GM18907 (cell line): ENCODE measurements around the gene TEX101.
A peak's percentile ranks its signal among the peaks of the same experiment; 100 is the strongest.

Experiments
- ATAC-seq: cut with Tn5 transposase; IDR thresholded peaks from one replicate; pipeline ENCODE4 v1.9.1; 2021; ENCODE audit warnings: mild to moderate bottlenecking, moderate library complexity; ENCODE audit not compliant: unreplicated experiment

Gene TEX101

GRCh38 chr19:43445426-43445825 lies 30.7 kb downstream of the TEX101 start:
- ATAC-seq, result no peak

DNA sequence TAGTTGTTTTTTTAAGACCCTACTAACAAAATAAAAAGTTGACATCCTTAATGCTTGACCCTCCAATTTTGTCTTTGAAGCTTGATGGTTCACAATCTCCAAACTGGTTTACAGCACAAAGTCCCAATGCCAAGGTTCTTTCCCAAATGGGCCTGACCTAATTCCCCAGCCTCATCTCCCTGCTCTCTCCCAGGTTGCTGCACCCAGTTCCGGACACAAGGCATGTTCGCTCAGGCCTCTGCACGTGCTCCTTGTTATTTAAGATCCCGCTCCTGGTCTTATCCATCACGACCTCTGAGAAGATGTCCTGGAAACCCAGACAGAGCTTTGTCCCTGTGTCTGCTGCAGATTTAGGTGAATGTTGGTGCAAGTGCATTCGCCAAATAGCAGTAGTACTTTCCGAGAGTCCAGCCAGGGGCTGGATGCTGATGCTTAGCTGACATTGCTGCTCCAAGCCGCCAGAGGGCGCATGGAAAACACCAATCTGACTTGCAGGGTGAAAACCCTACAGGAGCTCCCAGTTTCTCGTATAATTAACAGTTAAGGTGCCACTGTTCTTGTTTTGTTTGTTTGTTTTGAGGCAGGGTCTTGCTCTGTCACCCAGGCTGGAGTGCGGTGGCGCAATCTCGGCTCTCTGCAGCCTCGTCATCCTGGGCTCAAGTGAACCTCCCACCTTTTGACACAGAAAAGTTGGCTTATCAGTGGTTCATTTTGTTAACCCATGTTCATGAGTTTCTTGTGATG lies 32.2 kb downstream of the TEX101 start:
- ATAC-seq, result peak; percentile 65

- no peak for ATAC-seq
Measured at GRCh38 chr19:43447655-43448054, 33.0 kb downstream of the TEX101 start.

DNA sequence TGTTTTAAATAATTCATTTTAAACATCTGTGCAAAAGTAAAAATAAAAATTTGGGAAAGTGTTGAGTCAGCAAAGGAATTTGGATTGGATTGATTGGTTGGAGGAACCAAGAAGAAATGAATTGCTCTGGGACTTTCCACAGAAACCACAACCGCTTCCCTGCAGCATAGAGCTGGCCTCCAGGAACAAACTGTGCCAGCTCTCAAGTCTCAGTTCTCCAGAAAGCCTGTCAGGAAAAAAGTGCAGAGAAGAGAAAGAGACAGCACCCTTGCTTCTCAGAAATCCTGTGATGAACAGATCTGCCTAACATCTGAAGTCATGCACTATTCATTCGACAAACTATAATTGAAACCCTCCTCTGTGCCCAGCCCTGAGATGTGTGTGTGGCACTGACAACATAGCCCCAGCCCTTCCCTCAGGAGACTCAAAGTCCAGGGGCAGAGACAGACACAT lies 35.9 kb downstream of the TEX101 start:
- no peak for ATAC-seq

- no peak for ATAC-seq
Measured at GRCh38 chr19:43452582-43452981, 37.9 kb downstream of the TEX101 start.

DNA sequence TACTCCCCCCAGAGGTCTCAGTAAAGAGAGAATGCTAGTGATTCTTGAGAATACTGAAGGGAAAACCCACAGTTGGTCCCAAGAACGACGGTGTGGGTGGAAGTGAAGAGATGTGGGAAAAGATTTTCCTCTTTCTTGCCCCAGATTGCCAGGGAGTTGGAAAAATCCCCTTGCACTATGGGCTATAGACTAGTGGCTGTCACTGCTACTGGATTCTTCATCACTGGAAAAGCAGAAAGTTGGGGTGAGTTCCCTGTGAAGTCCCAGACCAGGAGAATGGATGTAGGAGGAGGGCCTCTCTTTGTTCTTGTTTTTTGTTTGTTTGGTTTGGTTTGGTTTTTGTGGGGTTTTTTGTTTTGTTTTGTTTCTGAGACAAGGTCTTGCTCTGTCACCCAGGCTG lies 39.3 kb downstream of the TEX101 start:
- no peak for ATAC-seq

GRCh38 chr19:43455321-43456113 lies 40.8 kb downstream of the TEX101 start:
- ATAC-seq, result no peak

DNA sequence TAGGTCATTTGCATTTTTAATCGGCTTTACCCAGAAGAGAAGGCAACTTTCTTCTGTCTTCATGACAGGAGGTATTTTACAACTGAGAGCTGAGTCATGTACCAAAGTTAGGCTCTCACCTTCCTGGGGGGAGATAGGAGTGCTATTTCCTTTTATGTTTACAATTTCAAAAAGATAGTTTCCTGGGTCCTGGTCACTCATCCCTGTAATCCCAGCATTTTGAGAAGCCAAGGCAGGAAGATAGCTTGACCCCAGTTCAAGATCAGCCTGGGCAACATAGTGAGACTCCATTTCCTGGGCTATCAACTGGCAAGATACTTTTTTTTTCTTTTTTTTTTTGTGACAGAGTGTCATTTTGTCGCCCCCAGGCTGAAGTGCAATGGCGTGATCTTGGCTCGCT lies 43.1 kb downstream of the TEX101 start:
- no peak for ATAC-seq

GRCh38 chr19:43460362-43461016 lies 45.8 kb downstream of the TEX101 start:
- no peak for ATAC-seq

GRCh38 chr19:43461303-43461702 lies 46.6 kb downstream of the TEX101 start:
- ATAC-seq, result no peak

DNA sequence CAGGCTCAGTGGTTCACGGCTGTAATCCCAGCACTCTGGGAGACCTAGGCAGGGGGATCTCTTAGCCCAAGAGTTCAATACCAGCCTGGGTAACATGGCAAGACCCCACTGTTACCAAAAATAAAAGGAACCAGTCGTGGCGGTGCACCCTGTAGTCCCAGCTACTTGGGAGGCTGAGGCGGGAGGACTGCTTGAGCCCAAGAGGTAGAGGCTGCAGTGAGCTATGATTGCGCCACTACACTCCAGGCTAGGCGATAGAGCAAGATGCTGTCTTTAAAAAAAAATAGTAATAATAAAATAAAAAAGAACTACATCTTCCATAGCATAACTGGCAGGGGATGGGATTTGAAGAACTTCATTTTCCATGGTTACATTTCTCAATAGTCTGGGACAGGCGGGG lies 47.7 kb downstream of the TEX101 start:
- no peak for ATAC-seq

DNA sequence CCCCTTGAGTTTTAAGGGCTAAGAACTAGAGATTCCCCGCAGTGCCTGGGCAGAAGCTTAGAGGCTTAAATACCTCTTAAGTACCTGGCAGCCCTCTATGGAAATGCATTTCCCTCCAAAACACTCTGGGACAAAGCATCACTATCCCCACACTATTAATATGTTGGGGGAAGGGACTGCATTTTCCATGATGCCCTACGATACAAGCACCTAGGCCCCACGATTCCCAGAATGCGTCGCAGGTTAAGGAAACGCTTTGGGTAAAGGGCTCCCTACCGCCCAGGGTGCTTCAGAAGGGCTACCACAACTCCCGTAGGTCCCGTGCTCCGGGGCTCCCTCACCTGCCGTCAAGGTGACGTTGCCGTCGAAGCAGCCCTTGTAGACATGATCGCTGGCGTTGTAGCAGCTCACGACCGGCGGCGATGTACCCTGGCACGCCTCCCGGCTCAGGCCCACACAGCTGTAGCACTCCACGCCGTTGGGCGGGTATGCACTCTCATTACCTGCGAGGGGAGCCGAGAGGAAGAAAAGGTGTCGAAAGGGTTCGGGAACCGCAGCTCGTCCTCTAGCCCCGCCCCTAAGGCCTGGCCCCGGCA lies 48.2 kb downstream of the TEX101 start:
- ATAC-seq, result no peak

GRCh38 chr19:43463381-43464133 lies 48.9 kb downstream of the TEX101 start:
- peak; percentile 86 for ATAC-seq

DNA sequence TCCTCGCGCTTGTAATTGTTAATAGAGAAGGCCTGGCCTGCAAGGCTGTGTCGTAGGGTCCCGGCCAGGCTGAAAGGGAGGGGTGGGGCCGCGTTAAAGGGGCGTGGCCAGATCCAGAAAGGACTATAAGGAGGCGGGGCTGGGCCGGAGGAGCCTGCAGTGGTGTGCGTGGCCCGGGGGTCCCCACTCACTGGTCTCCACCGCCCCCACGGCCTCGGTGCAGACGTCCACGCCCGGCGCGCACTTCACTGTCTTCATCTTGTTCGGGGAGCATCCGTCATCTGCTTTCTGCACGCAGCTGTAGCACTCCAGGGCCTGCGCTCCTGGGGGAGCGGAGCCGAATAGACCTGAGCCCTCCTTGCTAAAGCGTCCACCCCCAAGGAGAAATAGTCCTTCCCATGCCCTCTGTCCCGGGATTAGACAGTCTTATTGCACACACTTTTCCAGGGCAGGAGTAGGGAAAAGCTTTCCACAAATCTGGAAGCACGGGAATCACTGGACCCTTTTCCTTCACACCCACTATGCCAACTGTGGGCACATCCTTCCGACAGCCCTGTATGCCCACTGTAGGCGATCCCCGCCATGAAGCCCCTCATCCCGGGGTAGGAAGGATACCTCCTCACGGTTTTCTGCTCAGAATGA lies 49.6 kb downstream of the TEX101 start:
- ATAC-seq, result no peak

GRCh38 chr19:43465468-43466120 lies 50.9 kb downstream of the TEX101 start, which contains the start of gene LYPD3:
Gene LYPD3 (minus strand): TSS chr19:43465608. CDS start chr19:43465571, 37 bp downstream.
- ATAC-seq, result no peak

DNA sequence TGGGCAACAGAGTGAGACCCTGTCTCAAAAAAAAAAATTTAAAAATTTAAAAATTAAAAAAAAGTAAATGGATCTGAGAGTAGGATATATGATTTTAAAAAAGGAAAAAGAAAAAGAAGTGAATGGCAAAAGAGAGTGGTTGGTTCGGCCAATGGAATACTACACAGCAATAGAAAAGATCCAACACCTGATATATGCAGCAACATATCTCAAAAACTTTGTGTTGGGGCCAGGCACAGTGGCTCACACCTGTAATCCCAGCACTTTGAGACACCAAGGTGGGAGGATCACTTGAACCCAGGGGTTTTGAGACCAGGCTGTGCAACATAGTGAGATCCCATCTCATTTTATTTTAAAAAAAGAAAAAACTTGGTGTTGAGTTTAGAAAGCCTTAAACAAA lies 52.1 kb downstream of the TEX101 start:
- no peak for ATAC-seq

DNA sequence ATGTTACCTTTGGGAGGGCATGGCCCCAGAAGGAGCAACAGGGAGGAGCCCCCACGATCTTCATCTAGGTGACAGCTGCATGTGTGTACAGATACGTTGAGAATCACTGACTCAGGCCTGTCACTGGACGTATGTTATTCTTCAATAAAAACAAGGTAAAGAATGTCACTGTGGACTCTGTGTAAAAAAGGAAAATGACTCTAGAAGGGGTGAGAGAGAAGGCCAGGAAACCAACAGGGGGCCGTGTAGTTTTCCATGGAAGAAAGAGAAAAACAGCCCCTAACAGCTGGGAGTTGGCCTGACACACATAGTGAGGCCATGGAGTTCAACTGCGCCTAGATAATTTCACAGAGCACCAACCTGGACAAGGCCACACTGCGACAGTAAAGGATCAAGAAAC lies 52.6 kb downstream of the TEX101 start:
- no peak for ATAC-seq

DNA sequence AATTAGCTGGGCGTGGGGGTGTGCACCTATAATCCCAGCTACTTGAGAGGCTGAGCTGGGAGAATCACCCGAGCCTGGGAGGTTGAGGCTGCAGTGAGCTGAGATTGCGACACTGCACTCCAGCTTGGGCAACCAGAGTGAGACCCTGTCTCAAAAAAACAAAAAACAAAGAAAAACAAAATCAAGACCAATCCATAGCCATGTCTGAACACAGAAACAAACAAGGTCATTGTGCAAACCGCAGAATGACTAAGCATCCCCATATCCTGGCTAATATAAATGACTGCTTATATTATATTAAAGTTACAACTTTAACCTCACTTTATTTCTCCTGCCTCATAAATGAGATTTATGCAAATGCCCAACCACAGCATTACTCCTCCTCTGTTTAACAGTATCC lies 53.0 kb downstream of the TEX101 start:
- no peak for ATAC-seq
